Jurkat, Clone E6-1 (cell line): Measurements from ENCODE around the gene CXorf38.

Source experiments
- DNase-seq: peaks from one replicate; pipeline ENCODE4 v3.0.0-alpha.2; 2011; ENCODE audit warnings: low read depth, low spot score
- H3K4me3 ChIP-seq: 2 replicates; pipeline ENCODE4 v1.5.1; 2011; ENCODE audit warnings: mild to moderate bottlenecking, low read length, control low read depth, moderate library complexity

Gene CXorf38

DNA sequence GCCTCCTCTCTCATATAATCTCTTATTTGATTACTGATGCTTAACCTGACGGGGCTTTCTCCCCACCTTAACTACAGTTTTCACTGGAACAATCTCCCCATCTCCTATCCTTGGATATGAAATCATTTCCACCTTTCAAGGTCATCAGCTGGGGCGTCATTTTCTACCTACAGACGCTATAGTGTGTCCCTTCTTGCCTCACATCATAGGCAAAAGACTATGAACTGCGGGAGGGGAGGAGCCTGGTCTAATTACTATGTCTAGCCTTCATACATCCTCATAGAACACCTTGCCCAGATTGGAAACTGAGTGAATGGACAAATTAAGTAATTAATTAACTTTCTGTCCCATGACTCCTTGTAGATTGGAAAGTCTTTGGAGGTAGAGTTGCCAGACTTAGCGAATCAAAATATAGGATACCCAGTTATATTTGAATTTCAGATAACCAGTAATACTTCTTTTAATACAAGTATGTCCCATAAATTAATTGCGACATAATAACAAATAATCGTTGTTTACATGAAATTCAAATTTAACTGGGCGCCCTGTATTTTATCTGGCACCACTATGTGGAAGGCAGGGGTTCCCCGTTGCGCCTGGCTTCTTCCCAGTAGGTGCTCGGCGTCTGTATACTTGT is 67.3 kb downstream of the CXorf38 start:
- no peak for DNase-seq
- H3K4me3 ChIP-seq: peak overlapping the region; percentile 65

DNA sequence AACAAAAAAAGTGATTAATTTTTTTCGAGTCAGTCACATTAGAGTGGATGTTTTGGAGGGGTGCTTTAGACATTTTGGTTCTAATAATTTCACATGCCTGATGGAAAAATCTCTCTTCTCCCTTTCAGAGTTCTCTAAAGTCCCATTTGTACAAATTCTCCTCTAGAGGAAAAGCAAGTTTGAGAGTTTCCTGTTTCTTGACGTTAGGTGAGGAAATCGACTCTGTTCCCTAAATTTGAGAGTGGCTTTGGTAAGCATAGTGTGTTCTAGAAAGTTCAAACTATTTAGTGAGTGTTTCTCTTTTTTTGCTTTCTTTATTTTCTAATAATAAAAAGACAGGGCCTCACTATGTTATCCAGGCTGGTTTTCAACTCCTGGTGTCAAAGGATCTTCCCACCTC is 68.2 kb downstream of the CXorf38 start:
- no peak overlapping the region for H3K4me3 ChIP-seq
- DNase-seq: no peak

DNA sequence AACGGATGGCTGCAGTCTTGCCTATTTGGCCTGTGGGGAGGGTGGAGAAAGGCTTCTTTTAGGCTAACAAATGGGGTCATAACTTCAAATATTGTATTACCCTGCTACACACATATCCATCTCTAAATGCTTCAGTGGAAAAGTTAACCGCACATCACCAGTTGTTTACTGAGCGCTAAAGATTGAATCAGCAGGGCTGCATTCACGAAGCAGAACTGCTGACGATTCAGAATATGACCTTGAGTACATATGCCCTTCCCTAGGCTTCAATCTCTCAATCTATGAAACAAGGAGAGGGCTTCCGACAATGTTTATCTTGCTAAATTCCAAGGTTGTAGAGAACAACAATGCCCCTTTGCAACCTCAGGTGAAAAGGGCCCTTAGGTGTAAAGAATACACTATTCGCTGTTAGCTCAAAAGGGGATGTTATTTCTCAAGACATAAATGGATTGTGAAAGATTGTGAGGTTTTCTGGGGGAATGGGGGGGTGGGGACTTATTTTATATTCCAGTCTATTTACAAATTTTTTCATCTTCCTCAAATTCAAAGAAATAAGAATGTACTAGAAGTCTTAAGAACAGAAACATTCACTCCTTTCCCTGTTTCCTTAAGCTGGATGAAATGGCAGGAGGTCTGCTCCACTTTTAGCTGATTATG is 69.2 kb downstream of the CXorf38 start:
- DNase-seq: no peak
- H3K4me3 ChIP-seq: no peak overlapping the region
